HG03095 (cell line): Measurements from ENCODE around the gene YY1.
"Not testable (repeated sequence)": the region's sequence is repeated elsewhere in the genome, so short reads cannot be mapped to it uniquely, and the experiment has no call there.

Source experiments
- ATAC-seq: cut with Tn5 transposase; IDR thresholded peaks from one replicate; pipeline ENCODE4 v1.9.1; 2021; ENCODE audit warnings: moderate library complexity; ENCODE audit not compliant: unreplicated experiment

Gene YY1

DNA sequence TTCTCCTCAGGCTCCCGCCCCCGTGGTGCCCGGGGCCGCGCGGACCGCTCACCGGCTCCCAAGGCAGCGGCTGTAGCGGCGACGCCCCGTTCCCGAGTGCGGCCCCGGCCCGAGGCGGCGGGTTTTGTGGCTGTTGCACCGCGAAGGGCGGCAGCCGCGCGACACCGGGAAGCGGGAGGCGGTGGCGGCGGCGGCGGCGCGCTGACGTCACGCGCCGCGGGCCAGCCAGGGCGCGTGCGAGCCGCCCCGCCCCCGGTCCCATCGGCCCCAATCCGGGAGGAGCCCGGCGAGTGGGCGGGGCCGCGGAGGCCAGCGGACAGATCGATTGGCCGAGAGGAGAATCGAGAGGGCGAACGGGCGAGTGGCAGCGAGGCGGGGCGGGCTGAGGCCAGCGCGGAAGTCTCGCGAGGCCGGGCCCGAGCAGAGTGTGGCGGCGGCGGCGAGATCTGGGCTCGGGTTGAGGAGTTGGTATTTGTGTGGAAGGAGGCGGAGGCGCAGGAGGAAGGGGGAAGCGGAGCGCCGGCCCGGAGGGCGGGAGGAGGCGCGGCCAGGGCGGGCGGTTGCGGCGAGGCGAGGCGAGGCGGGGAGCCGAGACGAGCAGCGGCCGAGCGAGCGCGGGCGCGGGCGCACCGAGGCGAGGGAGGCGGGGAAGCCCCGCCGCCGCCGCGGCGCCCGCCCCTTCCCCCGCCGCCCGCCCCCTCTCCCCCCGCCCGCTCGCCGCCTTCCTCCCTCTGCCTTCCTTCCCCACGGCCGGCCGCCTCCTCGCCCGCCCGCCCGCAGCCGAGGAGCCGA is at the start of gene YY1:
YY1 (plus strand) TSS at position 726 of the 792 bp plus-strand sequence. CDS start 101 bp downstream, outside the sequence.
- ATAC-seq = peak; percentile 74

DNA sequence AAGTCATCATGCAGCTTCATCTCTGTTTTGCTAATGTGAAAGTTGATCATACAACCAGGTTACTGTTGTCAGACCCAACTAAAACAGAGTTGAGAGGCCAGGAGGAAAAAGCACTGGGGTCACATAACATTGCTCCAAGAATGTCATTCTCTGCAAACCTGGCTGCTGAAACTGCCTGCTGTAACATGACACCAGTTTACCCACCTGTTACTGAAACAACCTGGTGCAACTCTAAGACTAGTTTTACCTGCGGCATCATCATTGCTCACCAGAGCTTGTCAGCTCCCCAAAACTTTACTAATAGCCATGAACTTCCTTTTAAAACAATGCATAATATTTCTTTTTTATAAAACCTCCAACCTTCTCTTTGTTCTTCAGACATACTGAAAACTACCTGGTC is 48.8 kb upstream of the YY1 start:
- ATAC-seq = no peak

DNA sequence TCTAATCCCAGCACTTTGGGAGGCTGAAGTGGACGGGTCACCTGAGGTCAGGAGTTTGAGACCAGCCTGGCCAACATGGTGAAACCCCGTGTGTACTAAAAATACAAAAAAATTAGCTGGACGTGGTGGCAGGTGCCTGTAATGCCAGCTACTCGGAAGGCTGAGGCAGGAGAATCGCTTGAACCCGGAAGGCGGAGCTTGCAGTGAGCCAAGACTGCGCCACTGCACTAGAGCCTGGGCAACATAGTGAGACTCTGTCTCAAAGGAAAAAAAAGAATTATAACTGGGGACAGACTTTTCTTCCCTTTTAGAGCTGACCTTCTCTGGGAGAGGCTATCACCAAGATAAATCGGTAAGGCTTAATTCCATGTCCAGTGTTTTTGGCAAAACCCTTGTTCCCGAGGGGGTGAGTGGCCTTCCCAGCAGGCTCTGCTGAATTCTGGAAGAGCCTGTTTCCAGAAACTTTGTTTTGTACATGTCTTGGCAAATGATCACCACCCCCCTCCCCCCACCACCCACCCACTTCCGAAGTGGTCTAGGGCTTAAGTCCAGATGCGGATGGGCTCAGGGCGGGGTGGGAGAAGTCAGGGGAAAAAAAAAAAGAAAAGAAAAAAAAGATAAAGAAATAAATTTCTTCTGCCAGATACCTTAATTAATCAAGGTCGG is 47.2 kb upstream of the YY1 start:
- ATAC-seq = no peak

DNA sequence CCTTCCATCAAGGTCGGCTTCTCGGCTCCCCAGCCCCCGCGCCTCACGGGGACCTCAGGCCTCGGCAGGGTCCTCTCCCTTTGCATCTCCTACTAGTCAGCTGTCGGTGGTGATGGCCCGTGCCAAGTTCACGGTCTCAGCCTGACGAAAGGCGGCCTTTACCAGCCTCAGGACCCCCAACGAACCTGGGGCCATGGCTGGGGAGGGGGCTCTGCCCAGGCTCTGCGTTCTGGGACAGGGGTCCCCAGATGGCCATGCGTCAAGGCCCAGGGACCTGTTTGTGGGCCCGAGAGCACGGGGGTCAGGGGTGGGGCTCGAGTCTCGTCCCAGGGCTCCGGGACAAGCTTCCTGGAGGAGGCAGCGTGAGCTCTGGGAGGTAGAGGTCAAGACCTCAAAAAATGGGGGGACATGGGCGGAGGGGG is 46.7 kb upstream of the YY1 start:
- ATAC-seq = no peak

DNA sequence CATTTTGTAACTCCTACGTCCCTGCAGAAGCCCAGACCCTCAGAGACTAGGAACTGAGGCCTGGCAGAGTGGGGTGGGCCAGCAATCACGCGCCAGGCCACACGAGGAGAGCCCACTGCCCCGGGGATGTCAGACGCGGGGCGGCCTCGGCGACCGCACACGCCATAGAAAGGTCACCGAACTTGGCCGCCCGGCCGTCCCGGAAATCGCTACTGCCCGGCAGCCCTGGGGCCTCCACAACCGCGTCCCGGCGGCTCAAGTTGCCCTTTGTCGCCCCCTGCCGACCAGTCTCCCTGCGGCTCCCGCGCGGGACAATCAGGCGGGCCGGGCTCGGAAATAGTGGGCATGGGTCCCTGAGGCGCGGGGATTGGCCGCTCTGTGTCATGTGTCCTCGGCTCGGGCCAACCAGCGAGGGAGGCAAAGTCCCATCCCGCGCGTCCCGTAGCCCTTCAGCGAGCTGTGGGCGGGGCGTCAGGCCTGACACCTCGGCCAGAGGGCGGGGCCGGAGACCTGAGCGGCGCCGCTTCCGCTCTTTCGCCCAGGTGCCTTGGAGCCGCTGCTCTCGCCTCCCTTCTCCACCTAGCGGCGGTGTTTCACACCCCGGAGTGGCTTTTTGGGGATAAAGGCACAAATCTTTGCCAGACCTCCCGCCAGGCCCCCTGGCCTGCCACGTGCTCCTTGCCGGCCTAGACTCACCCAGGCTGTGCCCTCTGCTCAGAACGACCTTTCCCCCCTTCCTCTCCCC is 46.1 kb upstream of the YY1 start:
- ATAC-seq = peak; percentile 99

DNA sequence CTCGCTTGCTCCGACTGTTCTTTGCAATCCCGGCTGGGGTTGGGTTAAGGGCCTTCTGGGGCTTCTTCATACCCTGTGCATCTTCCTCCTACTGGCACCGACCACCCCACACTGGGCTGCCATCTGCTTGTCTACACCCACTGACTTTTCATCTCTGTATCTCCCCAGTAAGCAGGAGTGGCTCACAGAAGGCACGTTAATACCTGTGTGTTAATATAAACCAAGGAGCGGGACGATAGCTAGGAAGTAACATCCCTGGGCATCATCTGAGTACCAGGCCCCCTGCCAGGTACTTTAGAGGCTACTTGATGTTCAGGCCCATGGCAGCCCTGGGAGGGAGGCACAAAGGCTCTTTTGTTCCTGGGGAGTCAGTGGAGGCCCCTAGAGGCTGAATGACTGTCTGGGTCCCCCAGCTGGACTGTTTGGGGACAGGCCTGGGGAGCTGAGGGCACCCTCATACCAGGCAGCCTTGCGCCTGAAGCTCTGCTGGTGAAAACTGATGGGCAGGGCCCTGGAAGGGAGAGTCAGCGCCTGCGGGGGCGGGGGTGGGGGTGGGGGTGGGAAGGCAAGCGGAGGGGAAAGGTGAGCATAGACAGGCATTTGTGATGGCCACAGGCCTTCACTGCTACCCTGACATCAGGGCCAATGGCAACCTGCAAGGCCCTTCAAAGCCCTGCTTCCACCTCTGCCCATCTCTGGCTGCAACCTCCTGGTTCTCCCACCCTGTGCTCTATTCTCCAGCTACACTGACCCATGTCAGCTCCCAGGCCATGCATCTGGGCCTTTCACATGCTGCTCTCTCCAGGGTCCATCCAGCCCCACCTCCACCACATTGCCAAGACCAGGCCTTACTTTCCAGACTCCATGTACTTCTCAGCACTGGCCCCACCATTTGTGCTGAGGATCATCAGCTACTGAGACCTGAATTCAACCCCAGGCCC is 45.3 kb upstream of the YY1 start:
- ATAC-seq = no peak

GRCh38 chr14:100199240-100199860 is 39.6 kb upstream of the YY1 start:
- ATAC-seq = no peak

GRCh38 chr14:100200311-100200710 is 38.6 kb upstream of the YY1 start:
- no peak for ATAC-seq

DNA sequence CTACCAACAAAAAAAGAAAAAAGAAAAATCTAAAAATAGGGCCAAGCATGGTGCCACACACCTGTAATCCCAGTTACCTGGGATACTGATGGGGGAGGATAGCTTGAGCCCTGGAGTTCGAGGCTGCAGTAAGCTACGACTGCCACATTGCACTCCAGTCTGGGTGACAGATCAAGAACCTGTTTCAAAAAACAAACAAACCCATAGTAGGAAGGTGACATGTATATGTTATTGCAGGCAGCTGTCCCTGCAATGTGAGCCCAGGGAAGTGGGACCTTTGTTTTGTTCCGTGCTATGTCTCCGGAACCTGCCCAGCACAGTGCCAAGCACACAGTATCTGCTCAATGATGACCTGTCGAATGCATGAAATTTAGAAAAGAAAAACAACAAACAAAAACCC is 37.2 kb upstream of the YY1 start:
- ATAC-seq = no peak

GRCh38 chr14:100202712-100203111 is 36.2 kb upstream of the YY1 start:
- ATAC-seq = no peak

- no peak for ATAC-seq
Observed at GRCh38 chr14:100203146-100203545, 35.8 kb upstream of the YY1 start.

DNA sequence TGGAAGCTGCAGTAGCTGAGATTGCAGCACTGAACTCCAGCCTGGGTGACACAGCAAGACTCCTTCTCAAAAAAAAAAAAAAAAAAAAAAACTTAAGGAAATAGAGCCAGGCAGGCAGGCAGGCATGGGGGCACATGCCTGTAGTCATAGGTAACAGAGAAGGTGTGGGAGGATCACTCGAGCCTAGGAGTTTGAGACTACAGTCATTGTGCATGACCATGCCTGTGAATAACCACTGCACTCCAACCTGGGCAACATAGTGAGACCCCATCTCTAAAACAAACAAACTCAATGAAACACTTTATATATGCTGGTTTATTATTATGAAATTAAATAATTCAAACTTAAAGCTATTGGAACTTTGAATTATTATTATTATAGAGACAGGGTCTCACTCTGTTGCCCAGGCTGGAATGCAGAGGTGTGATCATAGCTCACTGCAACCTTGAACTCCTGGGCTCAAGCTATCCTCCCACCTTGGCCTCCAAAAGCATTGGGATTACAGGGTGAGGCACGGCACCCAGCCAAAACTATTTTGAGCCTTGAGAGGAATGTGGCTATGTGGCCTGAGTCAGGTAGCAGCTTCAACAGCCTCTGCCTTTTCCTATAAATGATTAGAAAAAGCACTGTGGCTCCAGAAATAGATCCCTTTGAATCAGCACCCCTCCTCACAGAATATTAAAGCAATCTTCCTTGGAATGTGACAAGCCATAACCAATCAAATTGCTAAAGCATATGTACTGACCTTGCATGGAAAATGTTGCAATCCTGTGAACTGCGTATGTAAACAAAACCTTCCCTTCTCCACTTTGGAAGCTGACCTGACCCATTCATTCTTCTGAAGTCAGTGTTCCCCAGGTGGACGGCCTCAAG is 34.7 kb upstream of the YY1 start:
- ATAC-seq = no peak

DNA sequence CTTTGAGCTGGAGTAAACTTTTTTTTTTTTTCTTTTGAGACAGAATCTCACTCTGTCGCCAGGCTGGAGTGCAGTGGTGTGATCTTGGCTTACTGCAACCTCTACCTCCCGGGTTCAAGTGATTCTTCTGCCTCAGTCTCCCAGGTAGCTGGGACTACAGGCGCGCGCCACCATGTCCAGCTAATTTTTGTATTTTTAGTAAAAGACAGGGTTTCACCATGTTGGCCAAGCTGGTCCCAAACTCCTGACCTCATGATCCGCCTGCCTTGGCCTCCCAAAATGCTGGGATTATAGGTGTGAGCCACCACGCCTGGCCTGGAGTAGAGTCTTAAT is 34.1 kb upstream of the YY1 start:
- not testable (repeated sequence) for ATAC-seq

GRCh38 chr14:100207588-100207987 is 31.4 kb upstream of the YY1 start:
- not testable (repeated sequence) for ATAC-seq

- not testable (repeated sequence) for ATAC-seq
Observed at GRCh38 chr14:100208136-100208535, 30.8 kb upstream of the YY1 start.

DNA sequence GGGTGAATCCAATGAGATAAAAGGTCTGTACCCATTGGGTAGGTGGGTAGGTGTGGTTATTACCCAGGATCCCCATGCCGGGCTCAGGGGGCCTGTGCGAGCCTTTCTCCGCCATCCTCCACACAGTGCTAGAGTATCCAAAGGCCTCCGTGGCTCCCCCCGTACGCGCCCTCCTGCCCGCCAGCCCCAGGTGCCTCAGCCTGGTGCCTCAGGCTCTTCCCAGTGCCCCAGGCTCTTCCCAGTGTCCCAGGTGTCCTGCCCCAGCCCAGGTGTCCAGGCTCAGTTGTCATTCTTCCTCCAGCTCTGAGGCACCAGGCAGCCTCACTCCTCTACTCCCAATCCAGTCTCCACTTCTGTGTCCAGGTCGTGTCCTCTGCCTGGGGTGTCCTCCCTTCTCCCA is 27.6 kb upstream of the YY1 start:
- ATAC-seq = no peak

DNA sequence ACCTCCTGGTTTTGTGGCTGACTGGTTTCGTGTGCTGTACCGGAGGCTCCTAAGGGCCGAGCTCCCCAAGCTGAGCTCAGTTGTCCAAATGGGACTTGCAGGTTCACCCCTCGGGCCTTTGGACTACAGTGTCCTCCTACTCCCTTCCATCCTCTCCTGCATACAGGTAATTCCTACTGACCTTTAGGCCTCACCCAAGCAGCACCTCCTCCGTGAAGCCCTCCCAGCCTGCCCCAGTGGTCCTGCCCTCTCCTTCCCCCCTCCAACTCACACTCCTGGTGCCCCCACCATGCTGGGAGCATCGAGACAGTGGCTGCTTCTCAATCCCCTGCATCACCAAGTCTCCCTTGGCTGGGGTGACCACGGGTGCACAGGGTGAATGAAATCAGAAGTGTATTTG is 27.1 kb upstream of the YY1 start:
- no peak for ATAC-seq

DNA sequence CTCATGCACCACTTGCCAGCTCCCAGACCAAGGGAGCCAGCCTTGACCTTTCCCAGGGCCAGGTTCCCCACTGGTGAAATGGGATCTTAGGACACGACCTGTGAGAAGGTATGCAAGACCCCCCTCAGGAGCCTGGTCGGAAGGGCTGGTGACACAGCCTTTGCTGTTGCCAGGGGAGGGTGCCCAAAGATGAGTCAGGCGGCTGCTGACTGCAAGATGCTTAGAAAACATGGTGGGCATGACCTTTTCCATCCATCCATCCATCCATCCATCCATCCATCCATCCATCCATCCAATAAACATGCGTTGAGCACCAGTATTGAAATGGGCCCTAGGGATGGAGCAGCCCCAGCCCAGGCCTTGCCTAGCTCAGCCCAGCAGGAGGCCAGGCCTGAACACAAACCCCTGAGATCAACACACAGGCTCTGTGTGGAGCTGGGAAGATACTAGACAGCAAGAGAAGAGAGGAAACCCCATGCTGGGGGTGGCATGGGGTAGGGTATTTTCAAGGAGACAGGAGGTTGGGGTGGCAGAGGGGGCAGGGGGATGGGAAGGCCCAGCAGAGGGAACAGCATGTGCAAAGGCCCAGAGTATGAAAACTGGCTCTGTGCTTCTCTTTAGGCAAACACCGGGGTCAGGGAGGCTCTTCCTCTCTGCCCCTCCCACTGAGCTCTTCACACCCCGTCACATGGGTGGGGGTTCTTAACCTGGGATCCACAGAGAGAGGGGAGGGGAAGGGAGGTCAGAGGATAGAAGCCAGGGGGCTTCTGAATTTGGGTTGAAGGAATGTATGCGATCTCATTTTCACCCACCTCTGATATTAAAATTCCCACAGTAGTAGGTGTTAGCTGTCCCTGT is 26.2 kb upstream of the YY1 start:
- no peak for ATAC-seq

DNA sequence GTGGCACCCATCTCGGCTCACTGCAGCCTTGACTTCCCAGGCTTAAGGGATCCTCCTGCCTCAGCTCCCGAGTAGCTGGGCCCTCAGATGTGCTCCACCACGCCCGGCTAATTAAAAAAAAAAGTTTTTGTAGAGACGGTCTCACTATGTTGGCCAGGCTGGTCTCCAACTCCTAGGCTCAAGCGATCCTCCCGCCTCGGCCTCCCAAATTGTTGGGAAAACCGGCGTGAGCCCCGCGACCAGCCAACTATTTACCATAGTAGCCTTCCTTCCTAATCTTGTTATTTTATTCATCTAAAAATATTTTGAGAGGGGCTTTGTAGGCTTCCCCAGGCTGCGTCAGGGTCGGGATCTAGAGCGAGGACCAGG is 25.4 kb upstream of the YY1 start:
- ATAC-seq = no peak
